ENCODE measurements around the gene DDTL.
"Not testable (repeated sequence)": the region's sequence is repeated elsewhere in the genome, so short reads cannot be mapped to it uniquely, and the experiment has no call there.

- not testable (repeated sequence) for TF ChIP-seq POLR2A (IDR thresholded peaks at IDR 0.05; ENCODE audit: low read length); GATA1 (IDR thresholded peaks at IDR 0.05; ENCODE audit: low read depth, low read length)
Measured at GRCh38 chr22:23952794-23953405, 13.8 kb upstream of the DDTL start.
